Mucosa of gallbladder (tissue), 1 donor: ENCODE results near the gene RAPGEF5. TPM values are rescaled to one million over a fixed set of nuclear protein-coding genes. Genes with fewer than 3 reads are reported as not detected.

Experiments
- DNase-seq: peaks from one replicate; pipeline ENCODE4 v3.0.0-alpha.2; 2020; ENCODE audit warnings: low spot score
- total RNA-seq: library from RNA; stranded (reverse); gene quantifications from one replicate; pipeline ENCODE4 v1.2.1, GENCODE V29; 2021
- donor health status: DM: no; HTN: no; CAD: no.

The RAPGEF5 gene
- total RNA-seq, 1 donor from 2014 or later = 53.4 TPM

- DNase-seq = no peak
These were observed 94.4 kb downstream of the RAPGEF5 start for GRCh38 chr7:22262538-22262937.

- no peak for DNase-seq
These were observed 100.3 kb downstream of the RAPGEF5 start for GRCh38 chr7:22256541-22257096.

GRCh38 chr7:22255834-22256233 is 101.1 kb downstream of the RAPGEF5 start:
- no peak for DNase-seq

GRCh38 chr7:22255342-22255741 is 101.6 kb downstream of the RAPGEF5 start:
- no peak for DNase-seq

GRCh38 chr7:22252936-22253536 is 103.9 kb downstream of the RAPGEF5 start:
- no peak for DNase-seq

GRCh38 chr7:22252016-22252415 is 104.9 kb downstream of the RAPGEF5 start:
- no peak for DNase-seq

- DNase-seq = no peak
These were observed 105.7 kb downstream of the RAPGEF5 start for GRCh38 chr7:22251281-22251680.

- DNase-seq = no peak
These were observed 106.6 kb downstream of the RAPGEF5 start for GRCh38 chr7:22250390-22250789.

- DNase-seq = no peak
These were observed 108.7 kb downstream of the RAPGEF5 start for GRCh38 chr7:22248111-22248809.

GRCh38 chr7:22241805-22242390 is 115.1 kb downstream of the RAPGEF5 start:
- DNase-seq = no peak

- DNase-seq = no peak
These were observed 115.9 kb downstream of the RAPGEF5 start for GRCh38 chr7:22240904-22241571.

- DNase-seq = no peak
These were observed 118.3 kb downstream of the RAPGEF5 start for GRCh38 chr7:22238354-22239311.

GRCh38 chr7:22235134-22235533 is 121.8 kb downstream of the RAPGEF5 start:
- DNase-seq = no peak

- no peak for DNase-seq
These were observed 122.7 kb downstream of the RAPGEF5 start for GRCh38 chr7:22234227-22234626.

GRCh38 chr7:22231806-22232205 is 125.1 kb downstream of the RAPGEF5 start:
- DNase-seq = no peak

GRCh38 chr7:22231141-22231540 is 125.8 kb downstream of the RAPGEF5 start:
- no peak for DNase-seq

- no peak for DNase-seq
These were observed 126.7 kb downstream of the RAPGEF5 start for GRCh38 chr7:22230238-22230637.

GRCh38 chr7:22229148-22229547 is 127.8 kb downstream of the RAPGEF5 start:
- no peak for DNase-seq

- no peak for DNase-seq
These were observed 133.1 kb downstream of the RAPGEF5 start for GRCh38 chr7:22223807-22224206.

GRCh38 chr7:22220941-22221340 is 136.0 kb downstream of the RAPGEF5 start:
- no peak for DNase-seq
